ENCODE data around the gene SAMD7.

Gene SAMD7

GRCh38 chr3:169911272-169911671, at the start of gene SAMD7:
SAMD7 (plus strand) TSS chr3:169911572; CDS start chr3:169919499, 7,927 bp downstream.
- no peak for DNase-seq

GRCh38 chr3:169861871-169862270, 49.5 kb upstream of the SAMD7 start:
- DNase-seq, result no peak

- DNase-seq, result peak; percentile 29
Observed at GRCh38 chr3:169863458-169863899, 47.9 kb upstream of the SAMD7 start.

- DNase-seq, result no peak
Observed at GRCh38 chr3:169864270-169864669, 47.1 kb upstream of the SAMD7 start.

GRCh38 chr3:169865176-169865767, 46.1 kb upstream of the SAMD7 start:
- DNase-seq, result no peak

GRCh38 chr3:169867584-169868210, 43.7 kb upstream of the SAMD7 start:
- DNase-seq, result no peak

GRCh38 chr3:169868369-169868768, 43.0 kb upstream of the SAMD7 start:
- DNase-seq, result no peak

- DNase-seq, result no peak
Observed at GRCh38 chr3:169869484-169870220, 41.7 kb upstream of the SAMD7 start, which contains the start of gene LRRC31. LRRC31 (minus strand) TSS chr3:169869935; CDS start chr3:169869807, 128 bp downstream.

- no peak for DNase-seq
Observed at GRCh38 chr3:169871129-169871886, 40.1 kb upstream of the SAMD7 start.

- no peak for DNase-seq
Observed at GRCh38 chr3:169879013-169879557, 32.3 kb upstream of the SAMD7 start.

GRCh38 chr3:169879845-169880575, 31.4 kb upstream of the SAMD7 start:
- no peak for DNase-seq

- no peak for DNase-seq
Observed at GRCh38 chr3:169880576-169881250, 30.7 kb upstream of the SAMD7 start.

GRCh38 chr3:169886671-169887070, 24.7 kb upstream of the SAMD7 start:
- no peak for DNase-seq

- no peak for DNase-seq
Observed at GRCh38 chr3:169891886-169892285, 19.5 kb upstream of the SAMD7 start.

GRCh38 chr3:169894110-169894509, 17.3 kb upstream of the SAMD7 start:
- DNase-seq, result no peak

- DNase-seq, result no peak
Observed at GRCh38 chr3:169895072-169895471, 16.3 kb upstream of the SAMD7 start.

GRCh38 chr3:169897284-169897683, 14.1 kb upstream of the SAMD7 start:
- DNase-seq, result no peak

GRCh38 chr3:169901453-169901852, 9.9 kb upstream of the SAMD7 start:
- DNase-seq, result no peak

GRCh38 chr3:169905404-169905803, 6.0 kb upstream of the SAMD7 start:
- DNase-seq, result no peak

- DNase-seq, result no peak
Observed at GRCh38 chr3:169907476-169907875, 3.9 kb upstream of the SAMD7 start.

- DNase-seq, result no peak
Observed at GRCh38 chr3:169907944-169908343, 3.4 kb upstream of the SAMD7 start.

GRCh38 chr3:169913323-169913722, 2.0 kb downstream of the SAMD7 start:
- DNase-seq, result no peak
